LNCaP clone FGC (cell line): ENCODE data around the gene GPR162.

ENCODE experiments used
- DNase-seq: peaks from one replicate; pipeline ENCODE4 v3.0.0-alpha.2; 2011; ENCODE audit warnings: low read depth
- H3K4me3 ChIP-seq: 2 replicates; pipeline ENCODE4 v1.5.1; 2011; ENCODE audit warnings: mild to moderate bottlenecking, low read depth, low read length, control low read depth
- CTCF ChIP-seq: IDR thresholded peaks from 2 replicates; pipeline ENCODE4 v1.5.1; 2012; ENCODE audit warnings: mild to moderate bottlenecking; ENCODE audit not compliant: control insufficient read depth, insufficient read depth; ENCODE audit errors: extremely low read depth

Gene GPR162

GRCh38 chr12:6775185-6776174 is 46.1 kb upstream of the GPR162 start:
- no peak for TF ChIP-seq CTCF
- DNase-seq = peak; percentile 82

GRCh38 chr12:6777386-6777785 is 44.2 kb upstream of the GPR162 start:
- no peak for TF ChIP-seq CTCF
- no peak for DNase-seq
- H3K4me3 ChIP-seq = peak overlapping the region; percentile 61

More at GRCh38 chr12:6775185-6776174, 46.1 kb upstream of the GPR162 start:
- peak overlapping the region; percentile 30 for H3K4me3 ChIP-seq

- peak; percentile 44 for DNase-seq
- peak overlapping the region; percentile 61 for H3K4me3 ChIP-seq
- no peak for TF ChIP-seq CTCF
Observed at GRCh38 chr12:6778217-6778573, 43.4 kb upstream of the GPR162 start.

- peak overlapping the region; percentile 61 for H3K4me3 ChIP-seq
- peak; percentile 98 for TF ChIP-seq CTCF
- peak; percentile 92 for DNase-seq
Observed at GRCh38 chr12:6778574-6779550, 42.8 kb upstream of the GPR162 start.

GRCh38 chr12:6779708-6780432 is 41.8 kb upstream of the GPR162 start:
- no peak for TF ChIP-seq CTCF
- H3K4me3 ChIP-seq = no peak overlapping the region
- peak; percentile 50 for DNase-seq

- no peak for TF ChIP-seq CTCF
- H3K4me3 ChIP-seq = no peak overlapping the region
Observed at GRCh38 chr12:6780573-6780972, 41.0 kb upstream of the GPR162 start.

More at GRCh38 chr12:6780573-6780972, 41.0 kb upstream of the GPR162 start:
- no peak for DNase-seq
